Bronchial epithelial cell (primary cell): ENCODE measurements around the gene GPR63. TPM values are rescaled to one million over a fixed set of nuclear protein-coding genes. Genes with fewer than 3 reads are reported as not detected.

Experiments
- DNase-seq: peaks from one replicate; pipeline ENCODE4 v3.0.0-alpha.2; 2010; ENCODE audit warnings: low read depth
- FAIRE-seq: peaks from 2 replicates; lab custom pipeline; 2011; peaks lifted over from hg19 to GRCh38; lab: Jason Lieb, UNC
- H3K27me3 ChIP-seq: 2 replicates; pipeline ENCODE4 v1.5.1; 2011; ENCODE audit warnings: low read length; ENCODE audit not compliant: control insufficient read depth, insufficient read depth
- H3K36me3 ChIP-seq: 2 replicates; pipeline ENCODE4 v1.5.1; 2011; ENCODE audit warnings: low read length; ENCODE audit not compliant: control insufficient read depth, insufficient read depth
- H3K4me3 ChIP-seq: 2 replicates; pipeline ENCODE4 v1.5.1; 2011; ENCODE audit warnings: mild to moderate bottlenecking, low read depth, low read length, control low read depth
- CTCF ChIP-seq: IDR thresholded peaks from 2 replicates; pipeline ENCODE4 v1.5.1; 2011; ENCODE audit warnings: mild to moderate bottlenecking, moderate library complexity, low read length, control low read depth, inconsistent platforms; ENCODE audit not compliant: insufficient read depth, severe bottlenecking
- total RNA-seq: library from RNA; depleted of rRNA; stranded (reverse); fragments of >200 nt; gene quantifications from 2 replicates; pipeline ENCODE4 v1.2.1, GENCODE V29; 2014

Gene GPR63
- total RNA-seq, 1 donor from 2014 or later = 0.53 TPM

GRCh38 chr6:96787846-96788580 is 49.3 kb downstream of the GPR63 start:
- H3K36me3 ChIP-seq = no peaks in the 10 kb centered on the region
- TF ChIP-seq CTCF = no peak
- no peak for FAIRE-seq
- H3K27me3 ChIP-seq = no peaks in the 10 kb centered on the region
- no peak for DNase-seq
- no peak overlapping the region for H3K4me3 ChIP-seq

DNA sequence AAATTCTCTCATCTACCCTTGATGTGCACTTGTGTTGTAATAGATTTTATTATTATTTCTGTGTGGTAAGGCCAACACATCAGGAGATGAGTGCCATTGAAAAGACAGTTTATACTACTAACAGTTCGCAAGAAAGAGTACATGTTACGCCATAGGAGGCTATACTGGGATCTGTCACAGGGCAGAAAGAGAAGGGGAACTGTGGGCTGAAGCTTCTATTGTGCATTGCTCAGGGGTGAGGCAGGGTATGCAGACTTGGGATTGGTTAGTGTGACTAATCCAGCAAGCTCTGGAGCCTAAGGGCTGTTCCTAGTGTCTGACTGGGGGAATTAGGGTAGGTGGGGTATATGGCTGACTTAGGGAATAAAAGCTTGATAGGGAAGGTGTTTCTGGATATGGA is 50.9 kb downstream of the GPR63 start:
- no peaks in the 10 kb centered on the region for H3K27me3 ChIP-seq
- no peak for TF ChIP-seq CTCF
- H3K36me3 ChIP-seq = no peaks in the 10 kb centered on the region
- no peak overlapping the region for H3K4me3 ChIP-seq
- FAIRE-seq = no peak
- DNase-seq = no peak

- H3K36me3 ChIP-seq = no peaks in the 10 kb centered on the region
- no peaks in the 10 kb centered on the region for H3K27me3 ChIP-seq
- FAIRE-seq = no peak
- no peak for DNase-seq
- no peak for TF ChIP-seq CTCF
- no peak overlapping the region for H3K4me3 ChIP-seq
Measured at GRCh38 chr6:96784650-96785049, 52.6 kb downstream of the GPR63 start.

- no peak for TF ChIP-seq CTCF
- H3K36me3 ChIP-seq = no peaks in the 10 kb centered on the region
- no peak for FAIRE-seq
Measured at GRCh38 chr6:96783307-96783706, 54.0 kb downstream of the GPR63 start.

GRCh38 chr6:96781557-96781956 is 55.7 kb downstream of the GPR63 start:
- FAIRE-seq (no peak), DNase-seq (no peak)
- Histone ChIP-seq H3K27me3 (no peaks in the 10 kb centered on the region), H3K36me3 (no peaks in the 10 kb centered on the region), H3K4me3 (no peak overlapping the region)
- TF ChIP-seq CTCF = no peak

More at GRCh38 chr6:96783307-96783706, 54.0 kb downstream of the GPR63 start:
- Histone ChIP-seq H3K27me3 (no peaks in the 10 kb centered on the region), H3K4me3 (no peak overlapping the region)
- no peak for DNase-seq

DNA sequence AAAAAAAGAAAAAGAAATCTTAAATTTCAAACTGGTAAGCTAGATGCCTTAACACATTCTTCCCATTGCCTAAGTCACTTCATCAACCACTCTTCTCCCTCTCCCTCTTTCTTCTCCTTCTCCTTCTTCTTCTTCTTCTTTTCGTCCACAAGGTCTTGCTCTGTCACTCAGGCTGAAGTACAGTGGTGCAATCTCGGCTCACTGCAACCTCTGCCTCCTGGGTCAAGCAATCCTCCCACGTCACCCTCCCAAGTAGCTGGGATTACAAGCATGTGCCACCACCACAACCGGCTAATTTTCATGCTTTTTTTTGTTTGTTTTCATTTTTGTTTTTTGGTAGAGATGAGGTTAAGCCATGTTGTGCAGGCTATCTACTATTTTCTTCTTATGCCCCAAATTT is 60.2 kb downstream of the GPR63 start:
- FAIRE-seq (no peak), DNase-seq (no peak)

More for the DNA sequence above, 60.2 kb downstream of the GPR63 start:
- no peak for TF ChIP-seq CTCF
- Histone ChIP-seq H3K4me3 (no peak overlapping the region), H3K27me3 (no peaks in the 10 kb centered on the region), H3K36me3 (no peaks in the 10 kb centered on the region)
